Endothelial cell of umbilical vein (primary cell): ENCODE measurements around the gene R3HDM2. TPM values are rescaled to one million over a fixed set of nuclear protein-coding genes. Genes with fewer than 3 reads are reported as not detected.

Experiments used
- BruUV-seq: library from RNA; stranded (reverse); fragments of 400-500 nt; replicated peaks from 2 replicates; lab custom pipeline; 2021; lab: Mats Ljungman, UMichigan
- CTCF ChIA-PET: fragments of 300-600, 350-600 bp; sonication (Branson Sonifier 250); formaldehyde crosslinking; loops from one replicate; lab custom pipeline; 2021; ENCODE audit warnings: antibody characterized with exemption, inconsistent platforms; lab: Charles Lee
- POLR2A ChIA-PET: fragments of 300-600, 350-600 bp; sonication (Branson Sonifier 250); formaldehyde crosslinking; loops from one replicate; lab custom pipeline; 2021; ENCODE audit warnings: antibody characterized with exemption, inconsistent platforms; lab: Charles Lee
- DNase-seq: peaks from one replicate; pipeline ENCODE4 v3.0.0-alpha.2; 2011; ENCODE audit warnings: low read depth, low spot score
- FAIRE-seq: peaks from 2 replicates; lab custom pipeline; 2011; peaks lifted over from hg19 to GRCh38; lab: Jason Lieb, UNC
- H2AFZ ChIP-seq: 2 replicates; pipeline ENCODE4 v1.6.0; 2012; ENCODE audit warnings: low read depth, low read length, control low read depth, inconsistent platforms
- H3K27ac ChIP-seq: 2 replicates; pipeline ENCODE4 v1.5.1; 2011; ENCODE audit warnings: low read depth, mild to moderate bottlenecking, control low read depth, low read length, moderate library complexity; ENCODE audit not compliant: insufficient read depth
- H3K27me3 ChIP-seq, 2 experiments: 2 replicates each; pipeline versions ENCODE4 v1.6.0 to v1.6.1; 2011; ENCODE audit warnings: low read length in 2 of 2, mixed read lengths in 1 of 2; ENCODE audit not compliant: control insufficient read depth in 2 of 2, insufficient read depth in 2 of 2
- H3K36me3 ChIP-seq, 2 experiments: 2 replicates in 1 of 2; 3 replicates in 1 of 2; pipeline ENCODE4 v1.5.1; 2011; ENCODE audit warnings: low read length in 2 of 2, mild to moderate bottlenecking in 1 of 2, moderate library complexity in 1 of 2; ENCODE audit not compliant: control insufficient read depth in 2 of 2, insufficient read depth in 2 of 2; ENCODE audit errors: extremely low read depth in 1 of 2
- H3K4me1 ChIP-seq: 3 replicates; pipeline ENCODE4 v1.5.1; 2011; ENCODE audit warnings: mild to moderate bottlenecking, low read length; ENCODE audit not compliant: control insufficient read depth, insufficient read depth; ENCODE audit errors: extremely low read depth
- H3K4me2 ChIP-seq: 2 replicates; pipeline ENCODE4 v1.6.1; 2011; ENCODE audit warnings: low read length, control low read depth, mixed read lengths; ENCODE audit not compliant: insufficient read depth
- H3K4me3 ChIP-seq, 3 experiments: fragments of 200-600 bp in 1 of 3; sonication (generic), shearing (Covaris generic) in 1 of 3; replicated peaks in 1 of 3; 2 replicates each; pipeline ENCODE4 v1.5.1; 2011 to 2016; ENCODE audit warnings: control low read depth in 3 of 3, low read length in 3 of 3, mild to moderate bottlenecking in 2 of 3, inconsistent platforms in 1 of 3, low read depth in 1 of 3, moderate library complexity in 1 of 3; ENCODE audit not compliant: insufficient read depth in 1 of 3
- H3K79me2 ChIP-seq: 2 replicates; pipeline ENCODE4 v1.6.0; 2012; ENCODE audit warnings: low read length, inconsistent platforms; ENCODE audit not compliant: control insufficient read depth, insufficient read depth
- H3K9ac ChIP-seq: replicated peaks from 2 replicates; pipeline ENCODE3; 2011; ENCODE audit warnings: low read length, control low read depth; ENCODE audit not compliant: insufficient read depth; ENCODE audit errors: extremely low read depth
- H3K9me1 ChIP-seq: replicated peaks from 3 replicates; pipeline ENCODE4 v1.6.0; 2011; ENCODE audit warnings: mild to moderate bottlenecking, low read length; ENCODE audit not compliant: control insufficient read depth, insufficient read depth; ENCODE audit errors: extremely low read depth
- H3K9me3 ChIP-seq: replicated peaks from 2 replicates; pipeline ENCODE4 v1.5.1; 2012; ENCODE audit warnings: low read length, inconsistent platforms; ENCODE audit not compliant: control insufficient read depth, insufficient read depth
- H4K20me1 ChIP-seq: replicated peaks from 2 replicates; pipeline ENCODE3; 2011; ENCODE audit warnings: mild to moderate bottlenecking, low read length; ENCODE audit not compliant: control insufficient read depth, insufficient read depth; ENCODE audit errors: extremely low read depth
- EZH2 ChIP-seq: IDR thresholded peaks from 2 replicates; pipeline ENCODE4 v1.6.1; 2012; ENCODE audit warnings: borderline replicate concordance, low read depth, mild to moderate bottlenecking, moderate library complexity, low read length, inconsistent platforms; ENCODE audit not compliant: severe bottlenecking
- FOS ChIP-seq: IDR thresholded peaks from 2 replicates; pipeline ENCODE4 v1.6.1; 2011; ENCODE audit warnings: mild to moderate bottlenecking, low read length, moderate library complexity, borderline replicate concordance; ENCODE audit not compliant: insufficient read depth
- GATA2 ChIP-seq: IDR thresholded peaks from 2 replicates; pipeline ENCODE4 v1.7.0; 2011; ENCODE audit warnings: low read depth, mild to moderate bottlenecking, moderate library complexity, mixed read lengths, low read length; ENCODE audit not compliant: insufficient read length, insufficient read depth
- JUN ChIP-seq: IDR thresholded peaks from 2 replicates; pipeline ENCODE4 v1.6.1; 2011; ENCODE audit warnings: borderline replicate concordance, low read depth; ENCODE audit not compliant: insufficient read length, insufficient read depth
- MYC ChIP-seq: IDR thresholded peaks from one replicate; pipeline ENCODE4 v1.6.1; 2011; ENCODE audit warnings: mild to moderate bottlenecking, low read depth, low read length
- POLR2A ChIP-seq: IDR thresholded peaks from 2 replicates; pipeline ENCODE4 v1.6.1; 2012; ENCODE audit warnings: low read depth, mild to moderate bottlenecking, control low read depth, low read length
- POLR2AphosphoS5 ChIP-seq: IDR thresholded peaks from 2 replicates; pipeline ENCODE4 v1.6.1; 2012; ENCODE audit warnings: low read depth, mild to moderate bottlenecking, control low read depth, low read length, moderate library complexity; ENCODE audit not compliant: insufficient read depth
- dilution Hi-C: fragments of 300-500 bp; cut with MboI; formaldehyde crosslinking; loops from one replicate; pipeline ENCODE4 v1.15.0; 2019; ENCODE audit warnings: low sequenced_read_pairs; ENCODE audit not compliant: extremely low pct_ligation_motif_present
- intact Hi-C: fragments of 100-400 bp; cut with micrococcal nuclease; formaldehyde crosslinking; loops from one replicate; pipeline ENCODE4 v1.10.0; 2022
- polyA plus RNA-seq, 4 experiments: library from polyadenylated mRNA; depleted of rRNA in 3 of 4; stranded (reverse) in 3 of 4; unstranded in 1 of 4; fragments of >200 nt; gene quantifications; 2 replicates each; pipeline versions ENCODE4 v1.2.1 to v1.2.3, GENCODE V29; 2011 to 2012; ENCODE audit warnings: missing spikeins in 1 of 4
- total RNA-seq: library from RNA; stranded (reverse); gene quantifications from 2 replicates; pipeline ENCODE4 v1.2.3, GENCODE V29; 2021
- TF ChIP-seq, protein P1 (sequence below): IDR thresholded peaks from 2 replicates; pipeline ENCODE4 v1.6.1; 2011; ENCODE audit not compliant: insufficient read depth, insufficient read length
- TF ChIP-seq, protein P2 (sequence below), 2 donors: IDR thresholded peaks; 1 replicate in 1 of 2; 2 replicates in 1 of 2; pipeline ENCODE4 v1.5.1; 2011; ENCODE audit warnings: low read length in 2 of 2, mild to moderate bottlenecking in 2 of 2, moderate library complexity in 2 of 2, control low read depth in 1 of 2, inconsistent platforms in 1 of 2, low read depth in 1 of 2; ENCODE audit not compliant: insufficient read depth in 1 of 2; ENCODE audit errors: extremely low read depth in 1 of 2

Gene R3HDM2
- total and polyA plus RNA-seq, 2 donors (not counting 3 experiments of a cell fraction or from before 2014, with no cell fraction given), result 26.1 to 31.3 TPM

DNA sequence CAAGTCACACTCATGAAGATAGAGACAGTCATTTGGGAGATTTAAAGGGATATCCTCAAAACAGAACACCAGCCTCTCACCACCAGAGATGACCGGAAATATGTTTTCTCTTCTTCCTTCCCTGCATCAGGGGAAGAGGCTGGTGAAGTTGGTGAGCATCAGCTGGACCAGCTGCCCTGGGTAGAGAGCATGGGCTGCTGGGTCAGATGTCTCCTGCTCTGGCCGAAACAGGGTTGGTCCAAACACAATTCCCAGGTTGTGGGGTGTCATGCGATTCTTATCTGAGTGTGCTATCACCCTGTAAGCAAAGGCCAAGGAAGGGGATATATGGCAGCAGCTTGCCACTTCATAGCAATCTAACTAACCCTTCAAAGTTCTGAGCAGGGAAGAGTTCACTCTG, 41.5 kb upstream of the R3HDM2 start:
- no peak overlapping the region for H3K9ac ChIP-seq
- no peak overlapping the region for H3K4me2 ChIP-seq
- ChIA-PET POLR2A (no interaction called here), CTCF (interaction anchor here (1.5 to 4.0 kb wide), 2 partner anchors 9 to 13 kb away, joined by 4 to 17 read pairs; partner anchors contain the start of gene GLI1)
- intact Hi-C loops (no loop called here), dilution Hi-C loops (no loop called here)
- no peaks in the 10 kb centered on the region for H4K20me1 ChIP-seq
- FAIRE-seq, result no peak
- peaks cover 55 to 61% of the 10 kb centered on the region in 2 experiments for H3K27me3 ChIP-seq
- H3K4me1 ChIP-seq, result peaks cover 5% of the 10 kb centered on the region
- H3K27ac ChIP-seq, result no peak overlapping the region
- H3K36me3 ChIP-seq, result no peaks in the 10 kb centered on the region
- H3K79me2 ChIP-seq, result no peaks in the 10 kb centered on the region
- no peak for DNase-seq
- no peaks in the 10 kb centered on the region for H3K9me3 ChIP-seq
- no peak for TF ChIP-seq FOS
- TF ChIP-seq POLR2AphosphoS5, result no peak
- TF ChIP-seq, protein P1, sequence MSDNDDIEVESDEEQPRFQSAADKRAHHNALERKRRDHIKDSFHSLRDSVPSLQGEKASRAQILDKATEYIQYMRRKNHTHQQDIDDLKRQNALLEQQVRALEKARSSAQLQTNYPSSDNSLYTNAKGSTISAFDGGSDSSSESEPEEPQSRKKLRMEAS, result no peak
- TF ChIP-seq POLR2A, result no peak
- no peaks in the 10 kb centered on the region for H3K9me1 ChIP-seq
- BruUV-seq, result no TSS peak
- no peak overlapping the region for H2AFZ ChIP-seq
- H3K4me3 ChIP-seq, result no peak overlapping the region

DNA sequence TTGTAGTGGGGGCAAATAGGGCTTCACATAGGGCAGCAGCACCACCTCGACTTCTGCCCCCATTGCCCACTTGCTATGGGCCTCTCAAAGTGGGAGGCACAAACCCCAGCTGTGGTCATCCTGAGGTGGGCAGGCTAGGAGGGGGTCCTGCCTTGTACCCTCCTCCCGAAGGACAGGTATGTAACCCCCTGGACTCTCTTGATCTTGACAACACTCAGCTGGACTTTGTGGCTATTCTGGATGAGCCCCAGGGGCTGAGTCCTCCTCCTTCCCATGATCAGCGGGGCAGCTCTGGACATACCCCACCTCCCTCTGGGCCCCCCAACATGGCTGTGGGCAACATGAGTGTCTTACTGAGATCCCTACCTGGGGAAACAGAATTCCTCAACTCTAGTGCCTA, 40.8 kb upstream of the R3HDM2 start:
- no peaks in the 10 kb centered on the region for H3K79me2 ChIP-seq
- TF ChIP-seq GATA2 (no peak), FOS (no peak), JUN (no peak), POLR2AphosphoS5 (no peak), POLR2A (no peak), EZH2 (no peak), MYC (no peak)
- TF ChIP-seq, protein P2, sequence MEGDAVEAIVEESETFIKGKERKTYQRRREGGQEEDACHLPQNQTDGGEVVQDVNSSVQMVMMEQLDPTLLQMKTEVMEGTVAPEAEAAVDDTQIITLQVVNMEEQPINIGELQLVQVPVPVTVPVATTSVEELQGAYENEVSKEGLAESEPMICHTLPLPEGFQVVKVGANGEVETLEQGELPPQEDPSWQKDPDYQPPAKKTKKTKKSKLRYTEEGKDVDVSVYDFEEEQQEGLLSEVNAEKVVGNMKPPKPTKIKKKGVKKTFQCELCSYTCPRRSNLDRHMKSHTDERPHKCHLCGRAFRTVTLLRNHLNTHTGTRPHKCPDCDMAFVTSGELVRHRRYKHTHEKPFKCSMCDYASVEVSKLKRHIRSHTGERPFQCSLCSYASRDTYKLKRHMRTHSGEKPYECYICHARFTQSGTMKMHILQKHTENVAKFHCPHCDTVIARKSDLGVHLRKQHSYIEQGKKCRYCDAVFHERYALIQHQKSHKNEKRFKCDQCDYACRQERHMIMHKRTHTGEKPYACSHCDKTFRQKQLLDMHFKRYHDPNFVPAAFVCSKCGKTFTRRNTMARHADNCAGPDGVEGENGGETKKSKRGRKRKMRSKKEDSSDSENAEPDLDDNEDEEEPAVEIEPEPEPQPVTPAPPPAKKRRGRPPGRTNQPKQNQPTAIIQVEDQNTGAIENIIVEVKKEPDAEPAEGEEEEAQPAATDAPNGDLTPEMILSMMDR (IDR thresholded peaks at IDR 0.05; ENCODE audit: extremely low read depth in 1 of 2, insufficient read depth in 1 of 2, low read depth in 1 of 2, low read length in 2 of 2), result no peak
- TF ChIP-seq, protein P1, result no peak
- H3K4me1 ChIP-seq, result peaks cover 5% of the 10 kb centered on the region
- H2AFZ ChIP-seq, result no peak overlapping the region
- no peak overlapping the region for H3K9ac ChIP-seq
- no peaks in the 10 kb centered on the region for H4K20me1 ChIP-seq
- no peak overlapping the region for H3K4me3 ChIP-seq
- no TSS peak for BruUV-seq
- no peak overlapping the region for H3K4me2 ChIP-seq
- intact Hi-C loops, result no loop called here
- H3K27me3 ChIP-seq, result peaks cover 52 to 60% of the 10 kb centered on the region in 2 experiments
- FAIRE-seq, result no peak
- no peak overlapping the region for H3K27ac ChIP-seq
- H3K9me1 ChIP-seq, result no peaks in the 10 kb centered on the region
- no peak for DNase-seq
- dilution Hi-C loops, result no loop called here
- H3K9me3 ChIP-seq, result no peaks in the 10 kb centered on the region
- ChIA-PET CTCF (interaction anchor here (1.5 to 4.0 kb wide), 2 partner anchors 9 to 13 kb away, joined by 4 to 17 read pairs; partner anchors contain the start of gene GLI1), POLR2A (no interaction called here)
- no peaks in the 10 kb centered on the region for H3K36me3 ChIP-seq
